ENCODE data around the gene ROCK2.

ROCK2 gene

GRCh38 chr2:11154016-11154922, 190.2 kb downstream of the ROCK2 start:
- DNase-seq (ENCODE audit: low read depth, low spot score) = no peak

GRCh38 chr2:11152591-11152990, 191.8 kb downstream of the ROCK2 start:
- DNase-seq (ENCODE audit: low read depth, low spot score) = no peak

DNA sequence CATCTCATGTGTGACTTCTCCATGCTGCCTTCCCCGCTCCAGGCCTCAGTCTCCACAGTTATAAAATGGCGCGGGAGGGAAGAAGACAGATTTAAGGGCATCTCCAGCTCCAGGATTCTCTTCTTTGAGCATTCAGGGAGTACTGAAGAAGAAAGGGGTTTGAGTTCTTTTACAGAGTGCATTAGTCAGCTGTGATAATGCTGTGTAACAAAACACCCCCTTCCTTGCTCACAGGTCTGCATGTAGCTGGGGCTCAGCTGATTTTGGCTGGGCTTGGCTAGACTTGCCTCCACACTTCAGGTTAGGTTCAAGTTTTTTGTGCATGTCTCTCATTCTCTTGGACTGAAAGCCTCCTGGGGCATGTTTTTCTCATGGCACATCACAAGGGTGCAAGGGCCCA, 197.2 kb downstream of the ROCK2 start:
- no peak for DNase-seq (ENCODE audit: low read depth, low spot score)

DNA sequence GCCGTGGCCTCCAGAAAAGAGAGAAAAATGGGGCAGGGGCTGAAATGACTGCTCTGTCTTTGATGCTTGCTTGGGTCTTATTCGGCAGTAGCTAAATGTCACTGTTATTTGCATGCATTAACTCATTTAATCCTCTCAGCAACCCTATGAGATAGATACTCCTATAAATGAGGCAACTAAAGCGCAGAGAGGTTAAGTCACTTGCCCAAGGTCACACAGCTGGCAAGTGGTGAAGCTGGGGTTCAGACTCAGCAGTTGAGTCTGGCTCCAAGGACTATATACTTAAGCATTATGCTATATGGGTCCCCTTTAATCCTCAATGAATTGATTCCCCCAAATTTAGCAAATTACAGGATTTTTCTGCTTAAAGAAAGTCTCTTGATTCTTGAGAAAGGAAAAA, 198.4 kb downstream of the ROCK2 start:
- no peak for DNase-seq (ENCODE audit: low read depth, low spot score)

GRCh38 chr2:11145350-11145749, 199.1 kb downstream of the ROCK2 start:
- DNase-seq (ENCODE audit: low read depth, low spot score) = no peak

DNA sequence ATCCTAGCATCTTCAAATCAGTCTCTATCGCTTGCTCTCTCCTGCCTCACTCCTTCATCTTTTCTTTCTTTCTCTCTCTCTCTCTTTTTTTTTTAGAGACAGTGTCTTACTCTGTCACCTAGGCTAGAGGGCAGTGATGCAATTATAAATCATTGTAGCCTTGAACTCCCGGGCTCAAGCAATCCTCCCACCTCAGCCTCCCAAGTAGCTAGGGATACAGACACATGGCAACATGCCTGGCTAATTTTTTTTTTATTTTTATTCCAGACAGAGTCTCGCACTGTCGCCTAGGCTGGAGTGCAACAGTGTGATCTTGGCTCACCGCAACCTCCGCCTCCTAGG, 199.7 kb downstream of the ROCK2 start:
- DNase-seq (ENCODE audit: low read depth, low spot score) = no peak

GRCh38 chr2:11144077-11144737, 200.2 kb downstream of the ROCK2 start:
- DNase-seq (ENCODE audit: low read depth, low spot score) = no peak

GRCh38 chr2:11142987-11143386, 201.4 kb downstream of the ROCK2 start:
- DNase-seq (ENCODE audit: low read depth, low spot score) = no peak

- DNase-seq (ENCODE audit: low read depth, low spot score) = no peak
Measured at GRCh38 chr2:11142330-11142729, 202.1 kb downstream of the ROCK2 start.

- no peak for DNase-seq (ENCODE audit: low read depth, low spot score)
Measured at GRCh38 chr2:11141319-11141718, 203.1 kb downstream of the ROCK2 start.

DNA sequence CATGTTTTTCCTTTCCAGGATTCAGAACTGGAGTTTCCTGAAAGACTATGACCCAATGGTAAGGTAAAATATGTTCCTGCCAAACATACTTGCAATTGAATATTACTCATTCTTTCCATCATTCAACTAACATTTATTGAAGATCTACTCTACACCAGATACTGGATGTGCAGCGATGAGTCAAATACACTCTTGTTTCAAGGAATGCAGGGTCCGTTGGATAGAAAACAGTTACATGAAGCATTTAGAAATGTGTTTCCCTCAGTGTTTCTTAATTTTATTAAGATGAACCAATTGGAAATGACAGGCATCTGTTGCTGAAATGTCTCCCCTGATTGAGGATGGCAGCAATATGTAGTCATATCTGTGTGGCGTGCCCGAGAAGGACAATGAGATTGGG, 203.9 kb downstream of the ROCK2 start:
- no peak for DNase-seq (ENCODE audit: low read depth, low spot score)

GRCh38 chr2:11134349-11134748, 210.1 kb downstream of the ROCK2 start:
- DNase-seq (ENCODE audit: low read depth, low spot score) = no peak

GRCh38 chr2:11133936-11134320, 210.5 kb downstream of the ROCK2 start:
- DNase-seq (ENCODE audit: low read depth, low spot score) = no peak

DNA sequence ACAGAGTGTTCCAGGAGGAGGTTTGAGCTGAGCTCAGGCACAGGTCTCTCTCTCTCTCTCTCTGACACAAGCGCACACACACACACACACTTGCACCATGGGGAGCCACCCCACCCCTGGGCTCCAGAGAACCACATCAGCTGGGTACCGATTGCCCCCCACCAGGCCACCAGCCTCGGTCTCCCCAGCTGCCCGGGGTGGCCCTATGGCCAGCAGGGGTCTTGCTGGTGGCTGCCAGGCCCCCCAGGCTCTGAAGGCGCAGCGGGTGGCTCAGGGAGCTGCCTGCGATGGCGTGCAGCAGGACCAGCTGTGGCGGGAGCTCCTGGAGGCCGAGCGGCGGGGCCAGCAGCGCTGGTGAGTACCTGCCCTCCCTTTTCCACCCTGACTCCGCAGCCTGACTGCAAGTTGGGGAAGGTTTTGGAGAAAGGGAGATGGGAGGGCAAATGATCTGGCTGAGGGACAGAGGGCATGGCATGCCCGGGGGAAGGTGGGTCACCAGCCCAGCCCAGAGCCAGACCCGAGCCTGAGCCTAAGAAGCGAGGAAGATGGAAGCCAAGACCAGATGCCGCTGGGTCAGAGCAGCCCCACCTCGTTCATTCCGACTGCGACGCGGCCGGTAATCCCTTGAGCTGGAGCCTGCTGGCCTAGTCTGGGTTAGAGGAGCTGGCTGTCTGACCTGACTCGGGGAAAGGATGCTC, 211.0 kb downstream of the ROCK2 start:
- no peak for DNase-seq (ENCODE audit: low read depth, low spot score)

DNA sequence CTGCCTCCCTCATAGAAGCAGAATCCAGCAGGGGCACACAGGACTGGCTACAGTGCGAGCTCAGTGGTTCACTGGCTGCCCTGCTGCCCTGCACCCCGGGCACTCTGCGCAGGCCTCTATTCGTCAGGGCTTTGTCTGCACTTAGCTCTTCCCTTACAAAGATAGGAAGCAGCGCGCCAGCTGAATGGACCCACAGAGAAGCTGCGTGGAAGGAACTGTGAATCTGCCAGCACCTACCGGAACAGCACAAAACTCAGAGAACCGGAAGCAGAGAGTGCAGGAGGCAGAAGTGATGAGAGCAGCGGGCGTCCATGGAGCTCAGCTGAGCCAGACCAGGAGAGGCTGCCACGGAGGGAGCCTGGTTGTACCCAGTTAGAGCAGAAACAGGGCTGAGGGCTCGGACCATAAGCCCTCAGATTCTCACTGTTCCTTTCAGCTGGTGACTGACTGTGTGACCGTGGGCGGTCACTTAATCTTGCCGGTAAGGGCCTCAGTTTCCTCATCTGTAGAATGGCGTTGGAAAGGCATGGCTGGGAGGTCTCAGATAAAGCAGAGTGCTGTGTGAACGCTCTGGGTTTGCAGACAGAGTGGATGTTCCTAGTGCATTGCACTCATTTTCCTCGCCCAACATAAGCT, 212.3 kb downstream of the ROCK2 start:
- DNase-seq (ENCODE audit: low read depth, low spot score) = no peak

- DNase-seq (ENCODE audit: low read depth, low spot score) = no peak
Measured at GRCh38 chr2:11131166-11131920, 213.1 kb downstream of the ROCK2 start.
